Measurements from ENCODE around the gene TDRD6. TPM values are rescaled to one million over a fixed set of nuclear protein-coding genes. Genes with fewer than 3 reads are reported as not detected.

TDRD6 gene
- polyA plus RNA-seq, 12 donors: 0.37 to 1.6 (median 0.80) TPM; not detected in 2

DNA sequence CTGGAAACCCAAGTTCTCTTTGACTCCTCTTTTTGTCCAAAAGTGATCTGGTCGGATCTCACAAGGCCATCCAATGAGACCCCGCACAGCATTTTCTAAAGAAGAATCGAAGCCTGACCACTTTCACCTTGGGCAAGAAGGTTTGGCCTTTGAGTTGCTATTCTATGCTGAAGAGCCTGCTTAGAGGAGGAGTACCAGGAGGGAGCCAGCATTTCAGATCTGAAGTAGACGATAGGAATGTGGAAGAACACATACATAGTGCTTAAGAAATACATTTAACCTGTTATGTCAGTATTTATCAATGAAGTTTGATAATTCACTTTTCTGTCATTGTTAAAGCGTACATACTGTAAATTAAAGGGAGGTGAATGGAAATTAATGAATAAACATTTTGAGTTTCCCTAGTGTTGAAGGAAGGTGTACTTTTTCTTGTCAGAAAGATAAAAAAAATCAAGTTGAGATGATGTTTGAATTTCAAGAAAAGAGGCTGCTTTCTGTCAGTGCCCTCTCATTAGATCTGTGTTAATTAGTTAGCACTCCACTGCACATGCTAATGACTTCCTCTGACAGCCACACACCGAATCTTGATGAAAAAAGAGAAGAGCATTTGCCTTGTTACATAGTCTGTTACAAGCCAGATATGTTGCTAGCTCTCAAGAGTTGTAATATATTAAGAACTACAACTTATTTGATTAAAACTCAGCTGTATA, 10.9 kb upstream of the TDRD6 start:
- no peak for DNase-seq

DNA sequence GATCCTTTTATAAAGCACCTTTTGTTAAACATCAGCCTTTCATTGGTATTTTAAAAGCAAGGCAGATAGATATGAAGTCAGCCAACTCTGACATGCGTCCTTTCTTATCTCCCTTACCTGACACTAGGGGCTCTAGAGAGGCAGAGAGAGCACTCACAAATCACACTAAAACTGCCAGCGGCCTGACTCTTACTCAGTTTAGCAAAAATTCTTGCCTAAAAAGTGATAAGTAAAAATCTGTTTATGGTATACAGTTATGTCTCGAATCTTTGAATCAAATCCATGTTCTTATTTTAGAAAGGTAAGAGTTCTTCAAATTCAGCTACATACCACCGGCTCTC, 10.4 kb upstream of the TDRD6 start:
- no peak for DNase-seq

DNA sequence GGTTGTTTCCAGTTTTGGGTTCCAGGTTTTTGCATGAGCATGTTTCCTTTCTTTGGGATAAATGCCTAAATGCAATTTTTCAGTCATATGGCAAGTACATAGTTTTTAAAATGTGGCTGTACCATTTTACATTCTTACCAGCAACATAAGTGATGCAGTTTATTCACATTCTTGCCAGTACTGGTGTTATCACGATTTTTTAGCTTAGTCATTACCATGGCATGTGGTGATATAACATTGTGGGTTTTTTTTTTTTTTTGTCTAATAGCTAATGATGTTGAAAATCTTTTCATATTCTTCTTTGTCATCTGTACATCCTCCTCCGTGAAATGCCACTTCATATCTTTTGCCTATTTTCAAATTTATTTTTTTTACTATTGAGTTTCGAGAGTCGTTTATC, 2.9 kb upstream of the TDRD6 start:
- DNase-seq: no peak

DNA sequence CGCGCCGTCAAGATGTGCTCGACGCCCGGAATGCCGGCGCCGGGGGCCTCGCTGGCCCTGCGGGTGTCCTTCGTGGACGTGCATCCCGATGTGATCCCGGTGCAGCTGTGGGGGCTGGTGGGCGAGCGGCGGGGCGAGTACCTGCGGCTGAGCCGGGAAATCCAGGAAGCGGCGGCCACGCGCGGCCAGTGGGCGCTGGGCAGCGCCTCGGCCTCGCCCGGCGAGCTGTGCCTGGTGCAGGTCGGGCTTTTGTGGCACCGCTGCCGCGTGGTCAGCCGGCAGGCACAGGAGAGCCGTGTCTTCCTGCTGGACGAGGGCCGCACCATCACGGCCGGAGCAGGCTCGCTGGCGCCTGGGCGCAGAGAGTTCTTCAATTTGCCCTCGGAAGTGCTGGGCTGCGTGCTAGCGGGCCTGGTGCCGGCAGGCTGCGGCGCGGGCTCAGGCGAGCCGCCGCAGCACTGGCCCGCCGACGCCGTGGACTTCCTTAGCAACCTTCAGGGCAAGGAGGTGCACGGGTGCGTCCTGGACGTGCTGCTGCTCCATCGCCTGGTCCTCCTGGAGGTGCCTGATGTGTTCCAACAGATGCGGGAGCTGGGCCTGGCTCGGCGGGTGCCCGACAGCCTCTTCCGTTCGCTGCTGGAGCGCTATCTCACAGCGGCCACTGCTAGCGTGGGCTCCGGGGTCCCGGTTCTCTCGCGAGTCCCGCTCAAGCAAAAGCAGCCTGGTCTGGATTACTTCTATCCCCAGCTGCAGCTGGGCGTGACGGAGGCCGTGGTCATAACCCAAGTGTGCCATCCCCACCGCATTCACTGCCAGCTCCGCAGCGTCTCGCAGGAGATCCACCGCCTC, 656 bp downstream of the TDRD6 start:
- DNase-seq: no peak

- no peak for DNase-seq
Observed at GRCh38 chr6:46688966-46689335, 1.3 kb downstream of the TDRD6 start.

DNA sequence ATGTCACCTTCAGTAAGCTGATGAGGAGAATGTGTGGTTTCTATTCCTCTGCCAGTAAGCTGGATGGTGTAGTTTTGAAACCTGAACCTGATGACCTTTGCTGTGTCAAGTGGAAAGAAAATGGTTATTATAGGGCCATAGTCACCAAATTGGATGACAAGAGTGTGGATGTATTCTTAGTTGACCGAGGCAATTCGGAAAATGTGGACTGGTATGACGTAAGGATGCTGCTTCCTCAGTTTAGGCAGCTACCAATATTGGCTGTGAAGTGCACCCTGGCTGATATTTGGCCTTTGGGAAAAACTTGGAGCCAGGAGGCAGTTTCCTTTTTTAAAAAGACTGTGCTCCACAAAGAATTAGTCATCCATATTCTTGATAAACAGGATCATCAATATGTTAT, 2.0 kb downstream of the TDRD6 start:
- no peak for DNase-seq

GRCh38 chr6:46690141-46690755, 2.6 kb downstream of the TDRD6 start:
- peak; percentile 3 for DNase-seq

DNA sequence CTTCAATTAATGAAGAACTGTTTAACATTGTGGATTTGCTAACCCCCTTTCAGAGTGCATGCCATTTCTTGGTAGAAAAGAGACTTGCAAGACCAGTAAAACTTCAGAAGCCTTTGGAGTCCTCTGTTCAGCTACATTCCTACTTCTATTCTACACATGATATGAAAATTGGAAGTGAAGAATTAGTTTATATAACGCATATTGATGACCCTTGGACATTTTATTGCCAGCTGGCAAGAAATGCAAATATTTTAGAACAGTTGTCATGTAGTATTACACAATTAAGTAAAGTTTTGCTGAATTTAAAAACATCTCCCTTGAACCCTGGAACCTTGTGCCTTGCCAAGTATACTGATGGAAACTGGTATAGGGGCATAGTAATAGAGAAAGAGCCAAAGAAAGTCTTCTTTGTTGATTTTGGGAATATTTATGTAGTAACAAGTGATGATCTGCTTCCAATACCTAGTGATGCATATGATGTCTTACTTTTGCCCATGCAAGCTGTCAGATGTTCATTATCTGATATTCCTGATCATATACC, 3.3 kb downstream of the TDRD6 start:
- no peak for DNase-seq

DNA sequence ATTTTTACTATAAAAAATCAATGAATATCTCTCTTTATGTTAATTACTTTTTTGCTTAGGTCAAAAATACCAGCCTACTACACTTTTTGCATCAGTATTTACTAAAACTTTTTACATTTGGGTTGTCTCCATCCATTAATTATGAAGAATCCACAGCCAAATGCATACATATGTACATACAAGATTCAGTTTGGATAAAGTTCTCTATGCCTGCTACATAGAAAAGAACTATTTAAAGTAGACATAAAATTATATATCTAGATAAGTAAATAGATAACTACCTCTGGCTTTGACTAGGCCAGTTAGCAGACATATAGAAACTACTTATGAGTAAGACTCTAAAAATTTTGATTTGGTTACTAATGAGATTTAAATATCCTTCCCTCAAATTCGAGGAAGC, 12.3 kb downstream of the TDRD6 start:
- DNase-seq: no peak

DNA sequence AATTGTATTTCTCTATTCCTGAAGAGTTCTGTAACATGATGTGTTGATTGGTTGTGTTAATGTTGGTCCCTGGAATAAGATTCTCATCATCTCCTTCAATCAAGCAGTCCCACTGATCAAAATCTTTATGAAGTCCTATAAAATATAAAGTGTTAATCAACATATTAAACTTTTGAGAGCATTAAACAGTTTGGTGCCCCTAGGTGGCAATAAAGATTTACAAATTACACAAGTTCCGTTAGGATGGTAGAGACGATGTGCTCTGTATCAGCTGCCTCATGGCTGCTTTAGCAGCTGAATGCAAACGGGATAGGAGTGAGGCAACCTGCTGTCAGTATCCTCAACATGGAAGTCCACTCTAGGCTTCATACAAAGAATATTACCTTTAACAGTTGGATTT, 16.9 kb downstream of the TDRD6 start:
- peak; percentile 9 for DNase-seq

DNA sequence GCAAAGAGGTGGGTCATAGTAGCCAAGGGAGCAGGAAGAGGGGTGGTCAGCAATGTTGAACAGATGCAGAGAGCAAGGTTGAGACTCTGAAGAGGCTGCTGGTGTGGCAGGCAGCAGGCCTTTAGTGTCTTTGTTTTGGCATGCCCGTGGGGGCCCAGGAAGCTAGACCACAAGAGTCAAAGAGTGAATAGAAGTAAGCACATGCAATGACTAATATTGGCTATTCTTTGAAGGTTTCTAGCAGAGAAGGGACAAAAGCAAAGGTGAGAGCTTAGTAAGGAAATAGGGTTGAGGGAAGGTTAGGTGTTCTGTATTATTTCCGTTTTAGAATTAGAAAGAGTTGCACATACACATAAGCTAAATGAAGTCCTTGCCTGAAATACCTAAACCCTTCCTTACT, 18.8 kb downstream of the TDRD6 start:
- DNase-seq: no peak

DNA sequence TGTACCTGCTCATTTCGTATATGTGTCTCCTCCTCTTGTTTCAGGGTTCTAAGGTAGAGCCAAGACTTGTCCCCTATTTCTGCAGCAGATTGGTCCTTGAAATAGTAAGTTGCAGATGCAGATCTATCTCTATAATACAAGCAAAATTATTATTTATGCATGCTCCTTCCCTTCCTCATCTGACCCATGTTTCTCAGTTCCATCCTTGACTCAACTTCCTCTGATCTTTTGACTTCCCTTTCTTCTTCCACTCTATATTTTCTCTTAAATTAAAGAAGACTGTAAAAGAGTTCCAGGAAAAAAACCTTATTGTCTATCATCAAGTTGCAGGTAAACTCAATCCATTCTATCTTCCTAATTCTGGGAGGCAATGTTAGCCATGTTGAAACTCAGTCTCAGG, 23.8 kb downstream of the TDRD6 start:
- DNase-seq: no peak

GRCh38 chr6:46715141-46715540, 27.5 kb downstream of the TDRD6 start:
- DNase-seq: no peak

DNA sequence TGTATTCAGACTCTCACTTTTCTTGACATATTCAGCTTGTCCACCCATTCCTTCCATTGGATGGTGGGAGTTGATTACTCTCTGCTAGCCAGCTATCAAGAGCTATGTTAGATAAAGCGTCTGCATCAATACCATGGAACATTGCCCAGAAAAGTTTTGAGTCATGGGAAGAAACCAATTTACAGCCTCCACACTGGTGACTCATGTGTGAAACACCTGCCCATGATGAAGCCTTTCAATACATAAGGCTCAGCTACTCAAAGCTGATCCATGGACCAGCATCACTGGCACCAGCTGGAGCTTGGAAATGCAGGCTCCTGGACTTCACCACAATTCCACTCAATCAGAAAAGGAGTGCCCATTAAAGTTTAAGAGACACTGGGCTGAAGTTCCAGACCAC, 31.4 kb downstream of the TDRD6 start:
- DNase-seq: no peak

DNA sequence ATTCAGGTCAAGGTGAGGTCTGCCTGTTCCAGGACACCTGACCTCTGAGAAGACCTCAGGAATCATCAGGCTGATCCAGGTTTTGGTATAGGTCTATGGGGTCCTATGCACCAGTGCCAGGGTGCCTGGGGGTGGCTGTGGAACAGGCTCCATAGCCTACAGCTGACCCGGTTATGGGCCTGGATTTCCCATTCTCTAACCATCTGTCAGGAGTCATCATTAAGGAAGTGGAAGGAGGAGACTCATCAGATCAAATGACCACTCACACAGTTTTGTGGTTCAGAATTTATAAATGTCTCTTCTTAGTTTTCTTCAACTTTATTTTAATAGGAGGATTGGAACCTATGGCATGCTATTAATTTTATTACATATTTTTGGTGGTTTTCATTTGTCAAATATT, 32.7 kb downstream of the TDRD6 start:
- DNase-seq: no peak

DNA sequence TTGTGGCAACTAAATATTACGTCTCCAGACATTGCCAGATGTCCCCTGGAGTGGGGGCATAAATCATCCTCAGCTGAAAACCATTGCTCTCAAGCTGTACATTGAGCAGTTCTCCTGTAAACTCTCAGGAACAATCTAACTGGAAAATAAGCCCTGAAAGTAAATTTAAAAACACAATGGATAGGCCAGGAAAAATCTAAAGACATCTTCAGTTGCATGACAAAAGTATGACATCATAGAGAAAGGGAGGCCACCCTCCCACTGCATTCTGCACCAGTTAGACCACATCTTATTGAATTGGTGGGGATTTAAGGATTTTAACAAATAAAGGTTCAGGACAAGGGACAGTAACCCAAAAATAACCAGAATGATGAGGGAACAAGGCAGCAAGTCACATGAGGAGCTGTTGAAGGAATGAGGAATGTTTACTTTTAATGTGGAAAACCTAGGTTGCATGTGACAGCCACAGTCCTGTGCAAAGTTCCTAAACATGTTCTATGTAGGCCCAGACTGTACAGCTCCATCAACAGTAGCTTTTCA, 42.2 kb downstream of the TDRD6 start:
- DNase-seq: no peak

- DNase-seq: no peak
Observed at GRCh38 chr6:46730921-46731461, 43.3 kb downstream of the TDRD6 start.

DNA sequence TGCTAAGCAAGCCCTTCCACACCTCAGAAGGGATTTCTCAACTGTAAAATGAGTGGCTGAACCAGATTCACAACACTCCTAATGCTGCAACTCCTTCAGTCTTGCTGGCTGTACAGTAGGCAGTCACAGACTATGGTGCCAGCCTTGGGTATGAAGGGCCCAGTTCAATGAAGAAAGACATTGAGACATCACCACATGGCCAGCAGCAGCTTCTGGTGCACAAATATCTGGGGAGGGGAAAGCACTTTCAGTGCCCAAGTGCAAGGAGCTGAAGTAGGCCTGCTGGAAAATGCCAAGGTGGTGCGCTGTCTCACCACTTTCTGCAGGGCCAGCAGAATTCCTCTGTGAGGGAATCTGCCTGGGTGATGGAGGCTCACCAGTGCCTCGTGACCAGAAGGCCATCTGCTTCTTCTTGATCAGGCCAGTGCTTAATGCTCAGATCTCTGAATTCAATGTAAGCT, 45.7 kb downstream of the TDRD6 start:
- no peak for DNase-seq

DNA sequence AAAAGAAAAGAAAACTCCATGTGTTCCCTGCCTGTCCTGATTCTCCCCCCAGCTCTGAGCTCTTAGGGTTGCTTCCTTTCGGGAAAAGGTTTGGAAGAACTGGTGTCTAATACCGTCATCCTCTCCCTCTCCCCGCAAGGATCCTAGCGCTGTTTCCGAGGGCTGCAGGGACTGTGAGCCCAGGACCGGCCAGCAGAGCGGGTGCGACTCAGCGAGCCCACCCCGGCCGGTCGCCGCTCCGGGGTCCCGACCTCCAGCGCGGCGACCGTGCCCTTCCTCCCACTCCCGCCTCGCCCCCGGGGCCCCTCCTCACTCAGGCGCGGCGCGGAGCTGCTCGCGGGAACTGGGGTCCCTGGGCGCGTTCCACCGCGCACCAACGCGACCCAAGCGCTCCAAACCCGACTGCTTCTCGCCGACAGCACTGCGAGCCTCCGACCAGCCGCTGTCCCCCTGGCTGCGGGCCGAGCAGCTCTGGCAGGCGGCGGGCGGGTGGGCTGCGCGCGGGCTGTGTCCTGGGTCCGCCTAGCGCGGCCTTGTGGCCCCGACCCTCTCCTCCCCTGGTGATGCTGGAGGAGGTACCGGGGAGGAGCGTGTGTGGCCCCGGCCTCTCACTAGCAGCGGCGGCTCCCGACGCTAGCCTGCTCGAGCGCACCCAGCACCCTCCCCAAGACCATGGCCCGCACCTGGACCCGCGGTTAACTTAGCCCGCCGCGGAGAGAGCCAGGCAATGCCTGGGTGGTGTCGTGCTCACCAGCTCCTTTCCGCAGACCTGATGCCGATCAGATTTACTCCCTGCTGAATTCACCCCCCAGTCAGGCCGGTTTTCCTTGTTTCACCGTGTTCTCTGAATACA, 47.4 kb downstream of the TDRD6 start, which contains the start of gene PLA2G7:
Gene PLA2G7, minus strand, starts transcription at position 509 of the 853 bp plus-strand sequence. CDS start 12,484 bp downstream, outside the sequence.
- peak; percentile 26 for DNase-seq

GRCh38 chr6:46735720-46736031, 48.0 kb downstream of the TDRD6 start:
- DNase-seq: no peak

- DNase-seq: no peak
Observed at GRCh38 chr6:46736906-46737305, 49.2 kb downstream of the TDRD6 start.
